ENCODE data around the gene TNFAIP3. TPM values are rescaled to one million over a fixed set of nuclear protein-coding genes. Genes with fewer than 3 reads are reported as not detected.
"Not testable (repeated sequence)": the region's sequence is repeated elsewhere in the genome, so short reads cannot be mapped to it uniquely, and the experiment has no call there.

Gene TNFAIP3
- total and polyA plus RNA-seq, 7 experiments from 2014 or later, result 66.6 to 2,915 (median 140) TPM

GRCh38 chr6:137890983-137891537 lies 24.0 kb downstream of the TNFAIP3 start:
- H3K27ac Mint-ChIP-seq, result peak overlapping the region in 1 of 9 donors; percentile 55
- no peaks in the 10 kb centered on the region for H3K27me3 ChIP-seq (ENCODE audit: control insufficient read depth in 2 of 2, insufficient read depth in 2 of 2, low read length in 2 of 2)
- ChIA-PET CTCF (interaction anchor here (0.7 kb wide), 1 partner anchor 11 kb away, joined by 3 read pairs; no protein-coding TSS in a partner anchor), POLR2A (interaction anchor here (0.6 to 1.4 kb wide), 2 partner anchors 11 to 882 kb away, joined by 3 to 5 read pairs; partner anchors contain the start of gene CCDC28A)
- peaks cover 0 to 31% (median 4%) of the 10 kb centered on the region in 11 donors for H3K9me3 Mint-ChIP-seq
- intact Hi-C loops (cut with micrococcal nuclease), result no loop called here
- no peak overlapping the region for H3K4me3 ChIP-seq (ENCODE audit: low read length)
- no peak overlapping the region for H3K27ac ChIP-seq (ENCODE audit: low read depth, low read length)
- no peak overlapping the region for H3K4me3 Mint-ChIP-seq
- no peaks in the 10 kb centered on the region for H3K4me1 ChIP-seq (ENCODE audit: control insufficient read depth in 2 of 2, insufficient read depth in 2 of 2, low read length in 2 of 2)
- no peaks in the 10 kb centered on the region for H3K27me3 Mint-ChIP-seq
- DNase-seq, result no peak
- H3K36me3 ChIP-seq (ENCODE audit: control insufficient read depth in 2 of 3, insufficient read depth in 3 of 3, low read length in 3 of 3), result no peaks in the 10 kb centered on the region
- peaks cover 0 to 13% (median 5%) of the 10 kb centered on the region in 7 donors for H3K4me1 Mint-ChIP-seq
- H3K9me3 ChIP-seq (ENCODE audit: control insufficient read depth in 2 of 3, low read length in 3 of 3), result no peaks in the 10 kb centered on the region
- no peak for ATAC-seq
- peaks cover 4 to 50% (median 8%) of the 10 kb centered on the region in 5 donors for H3K36me3 Mint-ChIP-seq

- DNase-seq (no peak), ATAC-seq (no peak)
- H3K27me3 ChIP-seq (ENCODE audit: control insufficient read depth in 2 of 2, insufficient read depth in 2 of 2, low read length in 2 of 2), result no peaks in the 10 kb centered on the region
- Mint-ChIP-seq H3K36me3 (peaks cover 4 to 38% (median 8%) of the 10 kb centered on the region in 5 donors), H3K4me3 (peak overlapping the region in 1 of 10 donors; percentile 5), H3K9me3 (peaks cover 0 to 19% (median 3%) of the 10 kb centered on the region in 11 donors), H3K4me1 (peaks cover 0 to 14% (median 3%) of the 10 kb centered on the region in 7 donors), H3K27ac (peak overlapping the region in 1 of 9 donors; percentile 9), H3K27me3 (no peaks in the 10 kb centered on the region)
- ChIA-PET CTCF (no interaction called here), POLR2A (interaction anchor here (1.0 kb wide), 1 partner anchor 23 kb away, joined by 3 read pairs; no protein-coding TSS in a partner anchor)
- H3K36me3 ChIP-seq (ENCODE audit: control insufficient read depth in 2 of 3, insufficient read depth in 3 of 3, low read length in 3 of 3), result no peaks in the 10 kb centered on the region
- H3K9me3 ChIP-seq (ENCODE audit: control insufficient read depth in 2 of 3, low read length in 3 of 3), result no peaks in the 10 kb centered on the region
- no peak overlapping the region for H3K27ac ChIP-seq (ENCODE audit: low read depth, low read length)
- no peaks in the 10 kb centered on the region for H3K4me1 ChIP-seq (ENCODE audit: control insufficient read depth in 2 of 2, insufficient read depth in 2 of 2, low read length in 2 of 2)
- intact Hi-C loops (cut with micrococcal nuclease), result no loop called here
- H3K4me3 ChIP-seq (ENCODE audit: low read length), result no peak overlapping the region
Observed at GRCh38 chr6:137892271-137892708, 25.2 kb downstream of the TNFAIP3 start.

- ATAC-seq (no peak), DNase-seq (no peak)
- POLR2A ChIA-PET, result interaction anchor here (0.7 to 1.0 kb wide), 3 partner anchors 23 to 100 kb away, joined by 3 to 4 read pairs (median 3); partner anchors contain the start of gene TNFAIP3
- Mint-ChIP-seq H3K27ac (no peak overlapping the region), H3K4me3 (no peak overlapping the region), H3K4me1 (peaks cover 0 to 14% (median 3%) of the 10 kb centered on the region in 7 donors), H3K36me3 (peaks cover 4 to 33% (median 8%) of the 10 kb centered on the region in 5 donors), H3K27me3 (no peaks in the 10 kb centered on the region), H3K9me3 (peaks cover 0 to 19% (median 3%) of the 10 kb centered on the region in 11 donors)
- H3K9me3 ChIP-seq (ENCODE audit: control insufficient read depth in 2 of 3, low read length in 3 of 3), result no peaks in the 10 kb centered on the region
- H3K4me3 ChIP-seq (ENCODE audit: low read length), result no peak overlapping the region
- no peaks in the 10 kb centered on the region for H3K27me3 ChIP-seq (ENCODE audit: control insufficient read depth in 2 of 2, insufficient read depth in 2 of 2, low read length in 2 of 2)
- CTCF ChIA-PET, result interaction anchor here (0.6 kb wide), 1 partner anchor 31 kb away, joined by 5 read pairs; no protein-coding TSS in a partner anchor
- no peaks in the 10 kb centered on the region for H3K36me3 ChIP-seq (ENCODE audit: control insufficient read depth in 2 of 3, insufficient read depth in 3 of 3, low read length in 3 of 3)
- no peak overlapping the region for H3K27ac ChIP-seq (ENCODE audit: low read depth, low read length)
- H3K4me1 ChIP-seq (ENCODE audit: control insufficient read depth in 2 of 2, insufficient read depth in 2 of 2, low read length in 2 of 2), result no peaks in the 10 kb centered on the region
- intact Hi-C loops (cut with micrococcal nuclease), result no loop called here
Observed at GRCh38 chr6:137893181-137893580, 26.1 kb downstream of the TNFAIP3 start.

GRCh38 chr6:137893726-137894125 lies 26.7 kb downstream of the TNFAIP3 start:
- POLR2A ChIA-PET, result interaction anchor here (0.7 to 0.9 kb wide), 2 partner anchors 27 to 101 kb away, joined by 3 to 4 read pairs; partner anchors contain the start of gene TNFAIP3
- ATAC-seq, result no peak
- Mint-ChIP-seq H3K4me3 (no peak overlapping the region), H3K4me1 (peaks cover 0 to 14% (median 3%) of the 10 kb centered on the region in 7 donors), H3K27me3 (no peaks in the 10 kb centered on the region), H3K27ac (no peak overlapping the region), H3K36me3 (peaks cover 4 to 30% (median 4%) of the 10 kb centered on the region in 5 donors), H3K9me3 (peaks cover 0 to 14% (median 0%) of the 10 kb centered on the region in 11 donors)
- intact Hi-C loops (cut with micrococcal nuclease), result no loop called here
- CTCF ChIA-PET, result interaction anchor here (0.5 to 0.6 kb wide), 2 partner anchors 32 to 112 kb away, joined by 3 to 5 read pairs; no protein-coding TSS in a partner anchor
- no peaks in the 10 kb centered on the region for H3K36me3 ChIP-seq (ENCODE audit: control insufficient read depth in 2 of 3, insufficient read depth in 3 of 3, low read length in 3 of 3)
- H3K4me1 ChIP-seq (ENCODE audit: control insufficient read depth in 2 of 2, insufficient read depth in 2 of 2, low read length in 2 of 2), result no peaks in the 10 kb centered on the region
- no peak overlapping the region for H3K4me3 ChIP-seq (ENCODE audit: low read length)
- no peak overlapping the region for H3K27ac ChIP-seq (ENCODE audit: low read depth, low read length)
- H3K9me3 ChIP-seq (ENCODE audit: control insufficient read depth in 2 of 3, low read length in 3 of 3), result no peaks in the 10 kb centered on the region
- no peak for DNase-seq
- no peaks in the 10 kb centered on the region for H3K27me3 ChIP-seq (ENCODE audit: control insufficient read depth in 2 of 2, insufficient read depth in 2 of 2, low read length in 2 of 2)

GRCh38 chr6:137894378-137894777 lies 27.3 kb downstream of the TNFAIP3 start:
- H3K4me1 ChIP-seq (ENCODE audit: control insufficient read depth in 2 of 2, insufficient read depth in 2 of 2, low read length in 2 of 2); H3K4me3 ChIP-seq (ENCODE audit: low read length); H3K4me3 Mint-ChIP-seq; H3K9me3 Mint-ChIP-seq; H3K36me3 ChIP-seq (ENCODE audit: control insufficient read depth in 2 of 3, insufficient read depth in 3 of 3, low read length in 3 of 3); H3K27me3 Mint-ChIP-seq; H3K9me3 ChIP-seq (ENCODE audit: control insufficient read depth in 2 of 3, low read length in 3 of 3); intact Hi-C loops (cut with micrococcal nuclease); POLR2A ChIA-PET; H3K27ac Mint-ChIP-seq; CTCF ChIA-PET; DNase-seq; H3K27me3 ChIP-seq (ENCODE audit: control insufficient read depth in 2 of 2, insufficient read depth in 2 of 2, low read length in 2 of 2); H3K27ac ChIP-seq (ENCODE audit: low read depth, low read length); ATAC-seq: not testable (repeated sequence)
- peaks cover 0 to 14% (median 3%) of the 10 kb centered on the region in 7 donors for H3K4me1 Mint-ChIP-seq
- peaks cover 4 to 24% (median 4%) of the 10 kb centered on the region in 5 donors for H3K36me3 Mint-ChIP-seq

GRCh38 chr6:137894779-137895385 lies 27.8 kb downstream of the TNFAIP3 start:
- ChIA-PET CTCF (no interaction called here), POLR2A (no interaction called here)
- no peaks in the 10 kb centered on the region for H3K4me1 ChIP-seq (ENCODE audit: control insufficient read depth in 2 of 2, insufficient read depth in 2 of 2, low read length in 2 of 2)
- H3K4me1 Mint-ChIP-seq, result peaks cover 0 to 13% (median 2%) of the 10 kb centered on the region in 7 donors
- ATAC-seq (no peak), DNase-seq (no peak)
- no peak overlapping the region for H3K4me3 Mint-ChIP-seq
- intact Hi-C loops (cut with micrococcal nuclease), result no loop called here
- H3K9me3 ChIP-seq (ENCODE audit: control insufficient read depth in 2 of 3, low read length in 3 of 3), result no peaks in the 10 kb centered on the region
- no peak overlapping the region for H3K27ac ChIP-seq (ENCODE audit: low read depth, low read length)
- no peak overlapping the region for H3K4me3 ChIP-seq (ENCODE audit: low read length)
- no peaks in the 10 kb centered on the region for H3K27me3 Mint-ChIP-seq
- H3K36me3 ChIP-seq (ENCODE audit: control insufficient read depth in 2 of 3, insufficient read depth in 3 of 3, low read length in 3 of 3), result no peaks in the 10 kb centered on the region
- no peaks in the 10 kb centered on the region for H3K27me3 ChIP-seq (ENCODE audit: control insufficient read depth in 2 of 2, insufficient read depth in 2 of 2, low read length in 2 of 2)
- peaks cover 2 to 20% (median 3%) of the 10 kb centered on the region in 5 donors for H3K36me3 Mint-ChIP-seq
- H3K9me3 Mint-ChIP-seq, result peaks cover 0 to 6% (median 0%) of the 10 kb centered on the region in 11 donors
- H3K27ac Mint-ChIP-seq, result peak overlapping the region in 1 of 9 donors; percentile 77

Data from naive thymus-derived CD4-positive, alpha-beta T cell (primary cell).